ENCODE results near the gene PRKAR1B.

The PRKAR1B gene

GRCh38 chr7:537911-538634, 189.0 kb downstream of the PRKAR1B start:
- no peak for DNase-seq (ENCODE audit: low read depth, low spot score)
- H3K27ac ChIP-seq = peak overlapping the region; percentile 95

DNA sequence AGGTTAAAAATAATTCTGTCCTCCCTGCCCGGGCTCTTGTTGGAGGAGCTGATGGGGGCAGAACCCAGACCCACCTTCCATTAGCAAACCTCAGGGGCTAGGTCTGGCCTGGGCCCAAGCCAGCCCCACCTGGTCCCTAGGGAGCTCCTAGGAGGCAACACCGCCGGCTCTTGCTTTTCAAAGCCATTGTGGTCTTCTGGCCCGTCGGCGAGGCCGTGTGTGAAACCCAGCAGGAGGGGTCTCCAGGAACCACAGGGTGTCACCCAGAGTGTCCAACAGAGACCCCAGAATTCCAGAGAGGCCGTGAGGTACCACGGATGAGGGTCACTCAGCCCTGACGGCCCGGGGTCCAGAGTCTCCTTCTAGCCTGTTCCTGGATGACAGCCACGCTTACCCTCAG, 190.8 kb downstream of the PRKAR1B start:
- no peak overlapping the region for H3K27ac ChIP-seq
- DNase-seq (ENCODE audit: low read depth, low spot score) = no peak

DNA sequence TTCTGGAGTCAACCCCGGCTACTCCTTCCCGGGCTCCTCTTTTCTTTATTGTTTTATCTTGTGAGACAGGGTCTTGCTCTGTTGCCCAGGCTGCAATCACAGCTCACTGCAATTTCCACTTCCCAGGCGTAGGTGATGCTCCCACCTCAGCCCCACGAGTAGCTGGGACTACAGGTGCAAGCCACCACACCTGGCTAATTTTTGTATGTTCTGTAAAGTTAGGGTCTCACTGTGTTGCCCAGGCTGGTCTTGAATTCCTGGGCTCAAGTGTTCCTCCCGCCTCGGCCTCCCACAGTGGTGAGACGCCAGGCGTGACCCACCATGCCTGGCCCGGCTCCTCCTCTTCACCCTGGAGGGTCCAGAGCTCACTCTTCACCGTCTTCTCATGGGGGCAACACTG, 192.1 kb downstream of the PRKAR1B start:
- DNase-seq (ENCODE audit: low read depth, low spot score) = no peak
- no peak overlapping the region for H3K27ac ChIP-seq

- no peak overlapping the region for H3K27ac ChIP-seq
- DNase-seq (ENCODE audit: low read depth, low spot score) = no peak
Measured at GRCh38 chr7:534075-534474, 193.0 kb downstream of the PRKAR1B start.

GRCh38 chr7:533266-533665, 193.8 kb downstream of the PRKAR1B start:
- DNase-seq (ENCODE audit: low read depth, low spot score) = no peak
- H3K27ac ChIP-seq = no peak overlapping the region

GRCh38 chr7:532379-533143, 194.5 kb downstream of the PRKAR1B start:
- H3K27ac ChIP-seq = no peak overlapping the region
- DNase-seq (ENCODE audit: low read depth, low spot score) = no peak

DNA sequence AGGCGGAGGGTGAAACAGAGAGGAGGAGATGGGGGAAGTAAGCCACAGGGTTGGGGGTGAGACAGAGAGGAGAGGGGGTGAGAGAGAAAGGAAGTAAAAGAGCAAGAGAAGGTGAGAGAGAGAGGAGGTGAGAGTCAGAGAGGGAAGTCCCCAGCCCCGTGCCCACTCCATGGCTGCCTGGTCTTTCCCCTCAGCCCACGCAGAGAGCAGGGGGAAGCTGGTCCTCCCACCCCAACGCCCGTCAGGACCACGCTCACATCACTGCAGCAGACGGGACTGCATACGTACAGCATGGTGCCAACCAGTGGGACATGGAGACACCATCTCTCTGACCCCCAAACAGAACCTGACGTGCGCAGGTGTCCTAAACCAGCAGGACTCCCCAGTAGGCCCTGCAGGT, 195.3 kb downstream of the PRKAR1B start:
- H3K27ac ChIP-seq = no peak overlapping the region
- no peak for DNase-seq (ENCODE audit: low read depth, low spot score)

- no peak for DNase-seq (ENCODE audit: low read depth, low spot score)
- H3K27ac ChIP-seq = no peak overlapping the region
Measured at GRCh38 chr7:528451-528850, 198.6 kb downstream of the PRKAR1B start.

DNA sequence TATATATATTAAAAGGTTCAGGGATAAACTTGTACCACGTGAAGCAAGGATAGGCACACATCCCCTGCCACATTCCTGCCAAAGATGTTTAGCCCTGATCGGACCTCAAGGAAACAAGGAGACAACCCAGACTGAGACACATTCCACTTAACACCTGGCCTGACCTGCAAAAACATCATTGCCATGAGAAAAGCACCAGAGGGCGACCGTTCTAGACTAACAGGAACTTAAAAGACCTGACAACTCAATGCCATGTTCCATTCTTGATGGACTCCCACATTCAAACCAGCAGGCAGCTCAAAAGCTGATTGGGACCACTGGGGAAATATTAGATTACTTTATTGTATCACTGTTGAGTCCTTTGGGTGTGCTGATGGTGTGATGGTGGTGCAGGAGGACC, 199.4 kb downstream of the PRKAR1B start:
- H3K27ac ChIP-seq = no peak overlapping the region
- DNase-seq (ENCODE audit: low read depth, low spot score) = no peak

- no peak overlapping the region for H3K27ac ChIP-seq
Measured at GRCh38 chr7:526460-527034, 200.5 kb downstream of the PRKAR1B start.

GRCh38 chr7:525740-526139, 201.3 kb downstream of the PRKAR1B start:
- DNase-seq (ENCODE audit: low read depth, low spot score) = no peak
- no peak overlapping the region for H3K27ac ChIP-seq

More at GRCh38 chr7:526460-527034, 200.5 kb downstream of the PRKAR1B start:
- no peak for DNase-seq (ENCODE audit: low read depth, low spot score)

- no peak for DNase-seq (ENCODE audit: low read depth, low spot score)
- H3K27ac ChIP-seq = no peak overlapping the region
Measured at GRCh38 chr7:524800-525199, 202.3 kb downstream of the PRKAR1B start.

DNA sequence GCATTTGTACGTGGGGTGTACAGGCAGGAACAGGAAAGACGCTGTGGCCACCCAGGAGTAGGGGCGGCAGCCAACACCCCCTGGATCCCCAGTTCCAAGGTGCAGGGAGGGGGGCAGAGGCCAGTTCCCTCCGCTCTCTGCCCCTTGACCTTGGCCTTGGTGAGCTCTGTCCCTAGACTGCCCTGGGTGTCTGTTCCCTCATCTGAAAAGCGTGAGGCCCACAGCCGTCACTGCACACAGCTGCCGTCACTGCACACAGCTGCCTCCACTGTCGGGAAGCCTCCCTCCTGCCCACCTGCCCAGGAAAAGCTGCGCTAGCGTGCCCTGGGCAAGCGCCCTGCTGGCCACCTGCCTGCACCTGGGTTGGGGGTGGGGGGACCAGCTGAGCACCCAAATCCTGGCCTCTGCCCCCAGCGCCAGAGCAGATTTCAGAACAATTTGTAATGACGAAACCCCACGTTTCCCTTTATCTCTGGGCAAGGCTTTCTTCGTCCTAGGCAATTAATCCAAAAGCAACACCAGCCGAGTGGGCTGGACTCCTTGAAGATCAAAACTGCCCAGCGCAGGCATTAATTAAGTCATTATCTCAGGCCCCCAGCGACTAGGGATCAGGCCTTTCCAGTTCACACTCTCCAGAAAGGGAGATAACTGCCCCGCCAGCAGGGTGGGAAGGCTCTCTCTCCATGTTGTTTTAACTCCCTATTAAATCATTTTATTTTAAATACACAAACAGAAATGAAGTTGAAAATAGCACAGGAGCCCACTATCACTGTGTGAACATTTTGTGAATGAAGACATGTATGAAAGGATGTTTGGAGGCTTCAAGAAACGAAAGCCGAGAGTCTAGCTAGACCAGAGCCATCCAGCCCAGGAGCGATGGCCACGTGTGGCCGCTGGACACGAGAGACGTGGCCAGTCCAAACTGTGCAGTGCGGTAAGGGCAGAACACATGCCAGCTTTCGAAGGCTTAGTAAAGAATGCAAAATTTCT, 203.4 kb downstream of the PRKAR1B start:
- no peak overlapping the region for H3K27ac ChIP-seq
- DNase-seq (ENCODE audit: low read depth, low spot score) = no peak

GRCh38 chr7:522951-523314, 204.1 kb downstream of the PRKAR1B start:
- H3K27ac ChIP-seq = no peak overlapping the region
- DNase-seq (ENCODE audit: low read depth, low spot score) = no peak

GRCh38 chr7:522071-522950, 204.8 kb downstream of the PRKAR1B start:
- H3K27ac ChIP-seq = no peak overlapping the region
- DNase-seq (ENCODE audit: low read depth, low spot score) = no peak

DNA sequence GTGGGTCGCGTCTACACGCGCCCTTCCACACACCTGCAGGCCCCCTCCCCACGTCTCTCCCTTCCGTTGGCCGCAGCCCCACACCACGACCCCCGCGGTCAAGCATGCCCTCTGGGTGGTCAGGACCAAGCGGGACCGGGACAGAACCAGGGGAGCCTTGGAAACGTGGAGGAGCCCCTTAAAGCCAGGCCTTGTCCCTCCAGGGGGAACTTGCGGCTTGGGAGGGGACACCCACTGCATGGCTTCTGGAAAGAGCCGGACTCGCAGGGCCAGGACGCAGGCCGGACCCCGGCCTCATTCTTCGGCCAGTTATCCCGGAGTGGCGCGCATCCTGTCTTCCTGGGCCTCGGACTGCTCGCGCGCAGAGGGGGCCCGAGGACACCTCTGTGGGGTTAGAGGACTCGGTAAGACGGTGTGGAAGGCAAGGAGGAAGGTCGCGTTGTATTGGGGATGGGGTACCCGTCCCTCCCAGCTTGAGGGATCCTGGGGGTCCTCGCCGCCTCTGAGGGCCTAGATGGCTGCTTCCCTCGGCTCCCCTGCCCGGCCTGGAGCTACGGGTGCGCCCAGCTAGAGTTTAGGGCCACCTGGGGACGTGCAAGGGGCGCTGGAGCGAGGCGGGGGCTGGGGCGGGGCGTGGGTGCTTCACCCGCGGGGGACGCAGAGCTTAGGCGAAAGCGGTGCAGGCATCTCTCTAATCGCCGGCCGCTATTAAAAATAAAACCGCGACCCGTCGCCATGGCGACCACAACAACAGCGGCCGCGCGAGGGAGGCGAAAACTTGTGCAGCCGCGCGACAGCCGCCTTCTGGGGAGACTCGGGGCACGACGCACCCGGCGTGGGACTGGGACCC, 205.6 kb downstream of the PRKAR1B start:
- no peak for DNase-seq (ENCODE audit: low read depth, low spot score)
- no peak overlapping the region for H3K27ac ChIP-seq

DNA sequence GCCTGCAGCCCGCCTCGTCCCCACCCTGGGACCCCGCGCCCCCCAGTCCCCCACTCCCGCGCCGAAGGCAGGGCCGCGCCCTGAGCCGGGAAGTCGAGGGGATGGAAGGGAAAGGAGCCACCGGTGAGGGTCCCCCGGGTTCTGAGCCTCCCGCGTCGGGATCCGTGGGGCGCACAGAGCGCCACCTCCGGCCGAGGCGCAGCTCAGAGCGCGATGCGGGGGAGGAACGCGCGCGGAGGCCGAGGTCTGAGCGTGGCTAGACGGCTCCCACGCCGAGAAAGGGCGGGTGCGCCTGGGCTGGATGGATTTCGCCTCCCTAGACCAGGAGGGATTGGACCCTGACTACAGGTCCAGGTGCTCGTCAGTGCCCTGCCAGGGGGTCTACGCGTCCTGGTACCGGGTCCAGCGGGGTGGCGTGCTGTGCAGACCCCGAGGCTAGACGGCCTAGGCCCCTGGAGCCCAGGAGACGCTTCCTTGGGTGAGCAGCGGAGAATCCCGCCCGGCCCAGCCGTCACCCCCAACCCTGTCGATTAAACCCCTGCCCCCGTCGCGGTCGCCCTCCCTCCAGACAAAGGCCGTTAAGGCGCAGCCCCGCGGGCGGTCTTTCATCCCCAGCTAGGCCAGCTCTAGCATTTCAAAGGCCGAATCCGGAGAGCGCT, 206.4 kb downstream of the PRKAR1B start:
- no peak for DNase-seq (ENCODE audit: low read depth, low spot score)
- H3K27ac ChIP-seq = peak overlapping the region; percentile 80

All from epithelial cell of prostate (primary cell).